Measurements from ENCODE around the gene MBD1. TPM values are rescaled to one million over a fixed set of nuclear protein-coding genes. Genes with fewer than 3 reads are reported as not detected.
"Not testable (repeated sequence)": the region's sequence is repeated elsewhere in the genome, so short reads cannot be mapped to it uniquely, and the experiment has no call there.

MBD1 gene
- total RNA-seq, 1 donor from 2014 or later: 72.2 TPM

DNA sequence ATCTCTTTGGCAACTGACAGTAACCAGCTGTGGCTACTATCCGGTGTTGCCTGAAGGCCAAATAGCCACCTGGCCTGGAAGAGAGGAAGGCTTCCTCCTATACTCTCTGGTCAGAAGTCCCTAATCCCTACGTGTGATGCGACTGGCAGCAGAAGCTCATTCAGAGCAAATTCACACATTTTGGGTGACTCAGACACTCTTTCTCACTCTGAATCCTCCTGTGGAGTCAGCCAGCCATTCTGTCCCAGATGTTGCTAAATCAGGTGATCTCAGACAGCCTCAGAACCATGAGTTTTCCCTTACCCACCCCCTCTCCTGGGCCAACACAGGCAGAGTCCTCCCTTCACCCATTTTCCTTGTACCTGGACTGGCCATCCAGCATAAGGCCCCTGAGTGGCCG is 49.7 kb downstream of the MBD1 start:
- H3K36me3 ChIP-seq (ENCODE audit: control insufficient read depth, insufficient read depth, low read length): no peaks in the 10 kb centered on the region
- peak; percentile 38 for DNase-seq (ENCODE audit: low read depth)
- TF ChIP-seq CTCF (IDR thresholded peaks at IDR 0.05; ENCODE audit: insufficient read depth, low read length, poor library complexity, severe bottlenecking): no peak
- H3K4me3 ChIP-seq (ENCODE audit: low read depth, low read length): no peak overlapping the region
- H3K27me3 ChIP-seq (ENCODE audit: control insufficient read depth, insufficient read depth, low read length): no peaks in the 10 kb centered on the region

DNA sequence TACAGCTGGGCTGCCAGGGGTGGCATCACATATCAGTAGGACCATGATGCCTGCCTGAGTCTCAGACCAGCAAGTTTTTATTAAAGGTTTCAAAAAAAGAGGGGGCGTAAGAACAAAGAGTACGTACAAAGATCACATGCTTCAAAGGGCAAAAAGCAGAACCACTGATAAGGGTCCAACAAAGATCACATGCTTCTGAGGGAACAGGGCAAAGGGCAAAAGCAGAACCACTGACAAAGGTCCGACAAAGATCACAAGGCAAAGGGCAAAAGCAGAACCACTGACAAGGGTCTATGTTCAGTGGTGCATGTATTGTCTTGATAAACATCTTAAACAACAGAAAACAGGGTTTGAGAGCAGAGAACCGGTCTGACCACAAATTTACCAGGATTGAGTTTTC is 61.1 kb downstream of the MBD1 start:
- H3K36me3 ChIP-seq (ENCODE audit: control insufficient read depth, insufficient read depth, low read length); H3K4me3 ChIP-seq (ENCODE audit: low read depth, low read length); H3K27me3 ChIP-seq (ENCODE audit: control insufficient read depth, insufficient read depth, low read length); DNase-seq (ENCODE audit: low read depth): not testable (repeated sequence)

Other genes starting within 250 kb of the MBD1 start
- 114 and 118 TPM in 2 replicates for gene MYO5B, start 86.4 kb downstream of the MBD1 start, total RNA-seq
- 0.29 and 1.3 TPM in 2 replicates for gene CFAP53, start 15.0 kb downstream of the MBD1 start, total RNA-seq
- 41.3 and 45.8 TPM in 2 replicates for gene CXXC1, start 6.2 kb upstream of the MBD1 start, total RNA-seq
- 4.1 and 5.1 TPM in 2 replicates for gene SKA1, start 93.5 kb upstream of the MBD1 start, total RNA-seq